ENCODE data around the gene MAEA.
"Not testable (repeated sequence)": the region's sequence is repeated elsewhere in the genome, so short reads cannot be mapped to it uniquely, and the experiment has no call there.

DNA sequence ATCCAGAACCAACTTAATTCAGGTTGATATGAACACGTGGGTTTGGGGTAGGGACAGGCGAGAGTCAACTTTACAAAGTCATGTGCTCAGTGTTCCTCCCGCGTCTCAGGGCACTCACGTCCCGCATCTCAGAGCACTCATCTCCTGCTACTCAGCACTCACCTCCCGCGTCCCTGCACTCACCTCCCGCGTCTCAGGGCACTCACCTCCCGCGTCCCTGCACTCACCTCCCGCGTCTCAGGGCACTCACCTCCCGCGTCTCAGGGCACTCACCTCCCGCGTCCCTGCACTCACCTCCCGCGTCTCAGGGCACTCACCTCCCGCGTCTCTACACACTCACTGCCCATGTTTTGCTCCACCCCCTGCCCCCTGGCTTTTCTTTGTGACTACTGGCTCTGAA lies 82.9 kb downstream of the MAEA start:
- TF ChIP-seq CTCF (IDR thresholded peaks at IDR 0.05; ENCODE audit: insufficient read depth, low read length, poor library complexity, severe bottlenecking); EZH2phosphoT487 (conservative IDR thresholded peaks at IDR 0.05; ENCODE audit: low read length): not testable (repeated sequence)
